A549 (cell line): Measurements from ENCODE around the gene FCRL6. TPM values are rescaled to one million over a fixed set of nuclear protein-coding genes. Genes with fewer than 3 reads are reported as not detected.

Experiments used
- ATAC-seq, 2 experiments: fragments of 200-7000 bp in 1 of 2; fragments of >200 bp in 1 of 2; cut with Nextera tagmentation in 1 of 2; cut with Tn5 transposase in 1 of 2; 3 replicates each; pipeline versions ENCODE4 v1.8.0 to v1.9.1; 2018 to 2020; ENCODE audit warnings: mild to moderate bottlenecking in 1 of 2, moderate library complexity in 1 of 2
- CTCF ChIA-PET: fragments of 300-600 bp; sonication (Branson Sonifier 250); formaldehyde crosslinking; extraction: SDS; loops from one replicate; lab custom pipeline; 2021; ENCODE audit warnings: antibody characterized with exemption, inconsistent platforms; lab: Yijun Ruan, JAX
- POLR2A ChIA-PET: fragments of 350-600 bp; formaldehyde crosslinking; extraction: SDS; loops from one replicate; lab custom pipeline; 2021; ENCODE audit warnings: antibody characterized with exemption, inconsistent platforms; lab: Yijun Ruan, JAX
- DNase-seq, 2 experiments: peaks; one replicate each; pipeline versions ENCODE4 v3.0.0 to v3.0.0-alpha.2; 2011 to 2016; ENCODE audit warnings: low read depth in 1 of 2, low spot score in 1 of 2
- FAIRE-seq: peaks from 2 replicates; lab custom pipeline; 2011; peaks lifted over from hg19 to GRCh38; lab: Jason Lieb, UNC
- H3K27ac ChIP-seq, 2 experiments: fragments of >200 bp; sonication (Bioruptor Twin); formaldehyde crosslinking; 3 replicates each; pipeline ENCODE4 v1.5.1; 2016 to 2017
- H3K4me1 ChIP-seq: fragments of >200 bp; sonication (Bioruptor Twin); formaldehyde crosslinking; 3 replicates; pipeline ENCODE4 v1.6.1; 2016
- H3K4me2 ChIP-seq: fragments of >200 bp; sonication (Bioruptor Twin); formaldehyde crosslinking; 3 replicates; pipeline ENCODE4 v1.6.1; 2016
- H3K4me3 ChIP-seq: fragments of >200 bp; sonication (Bioruptor Twin); formaldehyde crosslinking; 3 replicates; pipeline ENCODE4 v1.5.1; 2016
- H3K9me3 ChIP-seq: fragments of >200 bp; sonication (Bioruptor Twin); formaldehyde crosslinking; 3 replicates; pipeline ENCODE4 v1.6.1; 2016
- CEBPB ChIP-seq, 2 experiments: fragments of >200 bp in 1 of 2; sonication (Bioruptor Twin) in 1 of 2; formaldehyde crosslinking in 1 of 2; IDR thresholded peaks; 2 replicates each; pipeline ENCODE4 v1.6.1; 2012 to 2016
- CHD4 ChIP-seq: fragments of 200-600 bp; sonication (generic); IDR thresholded peaks from 2 replicates; pipeline ENCODE4 v1.6.1; 2016; ENCODE audit warnings: antibody characterized with exemption, mild to moderate bottlenecking, borderline replicate concordance
- E2F6 ChIP-seq: IDR thresholded peaks from 2 replicates; pipeline ENCODE4 v1.6.1; 2012; ENCODE audit warnings: low read depth, borderline replicate concordance
- EHF ChIP-seq: fragments of 250-450 bp; sonication (Bioruptor Pico); IDR thresholded peaks from 2 replicates; pipeline ENCODE4 v1.5.0; 2020; ENCODE audit warnings: mild to moderate bottlenecking
- ESRRA ChIP-seq: fragments of 150-350 bp; IDR thresholded peaks from 2 replicates; pipeline ENCODE4 v1.6.1; 2014; ENCODE audit warnings: mild to moderate bottlenecking, low read length, borderline replicate concordance
- GATA3 ChIP-seq: IDR thresholded peaks from 2 replicates; pipeline ENCODE4 v1.6.1; 2012; ENCODE audit warnings: borderline replicate concordance
- HDAC2 ChIP-seq: fragments of 200-600 bp; sonication (generic); IDR thresholded peaks from 2 replicates; pipeline ENCODE4 v1.6.1; 2016
- HES2 ChIP-seq: fragments of >200 bp; sonication (Bioruptor Twin); formaldehyde crosslinking; IDR thresholded peaks from 2 replicates; pipeline ENCODE4 v1.6.1; 2016
- HEYL ChIP-seq: fragments of 250-450 bp; sonication (Bioruptor Pico); IDR thresholded peaks from 2 replicates; pipeline ENCODE4 v1.8.0; 2021; ENCODE audit warnings: mild to moderate bottlenecking, moderate library complexity
- HOXA7 ChIP-seq: fragments of 250-450 bp; sonication (Bioruptor Pico); IDR thresholded peaks from 2 replicates; pipeline ENCODE4 v1.5.0; 2020; ENCODE audit warnings: mild to moderate bottlenecking, moderate library complexity
- HOXB13 ChIP-seq: fragments of 250-450 bp; sonication (Bioruptor Pico); IDR thresholded peaks from 2 replicates; pipeline ENCODE4 v1.5.0; 2020; ENCODE audit warnings: low read depth, mild to moderate bottlenecking, moderate library complexity
- JUN ChIP-seq, 2 experiments: fragments of >200 bp; sonication (Bioruptor Twin); formaldehyde crosslinking; IDR thresholded peaks; 2 replicates in 1 of 2; 3 replicates in 1 of 2; pipeline ENCODE4 v1.6.1; 2016 to 2017
- MAFK ChIP-seq: fragments of 450-650 bp; IDR thresholded peaks from 2 replicates; pipeline ENCODE4 v1.6.1; 2014; ENCODE audit not compliant: partially characterized antibody
- POLR2AphosphoS2 ChIP-seq: conservative IDR thresholded peaks from 2 replicates; pipeline ENCODE4 v1.6.1; 2012; ENCODE audit warnings: low read length, improper control_type of control experiment, inconsistent platforms
- RAD21 ChIP-seq, 2 experiments: fragments of >200 bp in 1 of 2; sonication (Bioruptor Twin) in 1 of 2; formaldehyde crosslinking in 1 of 2; IDR thresholded peaks in 1 of 2; conservative IDR thresholded peaks in 1 of 2; 2 replicates in 1 of 2; 3 replicates in 1 of 2; pipeline ENCODE4 v1.6.1; 2012 to 2018; ENCODE audit warnings: inconsistent platforms in 1 of 2
- RARB ChIP-seq: fragments of 250-450 bp; sonication (Bioruptor Pico); IDR thresholded peaks from 2 replicates; pipeline ENCODE4 v1.8.0; 2021; ENCODE audit warnings: mild to moderate bottlenecking, moderate library complexity
- RFX5 ChIP-seq: fragments of 450-650 bp; IDR thresholded peaks from 2 replicates; pipeline ENCODE4 v1.7.1; 2014; ENCODE audit warnings: antibody characterized with exemption, mild to moderate bottlenecking, moderate library complexity
- RNF2 ChIP-seq: fragments of 200-600 bp; sonication (generic); IDR thresholded peaks from 2 replicates; pipeline ENCODE4 v1.6.1; 2016; ENCODE audit warnings: low read depth, mild to moderate bottlenecking, antibody characterized with exemption, moderate library complexity, borderline replicate concordance
- SMC3 ChIP-seq: fragments of >200 bp; sonication (Bioruptor Twin); formaldehyde crosslinking; IDR thresholded peaks from 3 replicates; pipeline ENCODE4 v1.6.1; 2018; ENCODE audit warnings: inconsistent platforms
- TFCP2L1 ChIP-seq: fragments of 250-450 bp; sonication (Bioruptor Pico); IDR thresholded peaks from 2 replicates; pipeline ENCODE4 v1.5.0; 2021; ENCODE audit warnings: mild to moderate bottlenecking
- ZC3H11A ChIP-seq: fragments of 450-650 bp; IDR thresholded peaks from 2 replicates; pipeline ENCODE4 v1.6.1; 2014; ENCODE audit warnings: antibody characterized with exemption, mild to moderate bottlenecking
- ZSCAN20 ChIP-seq: fragments of 250-450 bp; sonication (Bioruptor Pico); IDR thresholded peaks from 2 replicates; pipeline ENCODE4 v1.8.0; 2022; ENCODE audit warnings: mild to moderate bottlenecking, moderate library complexity
- WGBS: methylation state at CpG from one replicate; pipeline ENCODE4 v1.1.6; 2017; ENCODE audit errors: missing lambda C conversion rate; 5-methylcytosine and 5-hydroxymethylcytosine counted together
- polyA plus RNA-seq, 4 experiments: library from polyadenylated mRNA; depleted of rRNA in 3 of 4; stranded (reverse); fragments of >200 nt; fragmentation: RNase III in 1 of 4; extraction: RNeasy Plus Mini Kit Qiagen cat#74134 plus additional on column Dnase treatment in 1 of 4; gene quantifications; 2 replicates in 3 of 4; 3 replicates in 1 of 4; pipeline ENCODE4 v1.2.3, GENCODE V29; 2011 to 2017
- TF ChIP-seq, protein P1 (sequence below): fragments of 200-600 bp; sonication (generic); IDR thresholded peaks from 2 replicates; pipeline ENCODE4 v1.6.1; 2016; ENCODE audit warnings: antibody characterized with exemption, mild to moderate bottlenecking, moderate library complexity
- TF ChIP-seq, protein P2 (sequence below): IDR thresholded peaks from 2 replicates; pipeline ENCODE4 v1.6.1; 2012
- TF ChIP-seq, protein P3 (sequence below): fragments of >200 bp; sonication (Bioruptor Twin); formaldehyde crosslinking; IDR thresholded peaks from 3 replicates; pipeline ENCODE4 v1.5.1; 2016
- TF ChIP-seq, protein P4 (sequence below): fragments of 150-350 bp; IDR thresholded peaks from 2 replicates; pipeline ENCODE4 v1.6.1; 2014; ENCODE audit warnings: low read depth, mild to moderate bottlenecking, low read length

The FCRL6 gene
- polyA plus RNA-seq, 2 of the 4 experiments (the other 2 are of a cell fraction), result not detected

- TF ChIP-seq, protein P1, sequence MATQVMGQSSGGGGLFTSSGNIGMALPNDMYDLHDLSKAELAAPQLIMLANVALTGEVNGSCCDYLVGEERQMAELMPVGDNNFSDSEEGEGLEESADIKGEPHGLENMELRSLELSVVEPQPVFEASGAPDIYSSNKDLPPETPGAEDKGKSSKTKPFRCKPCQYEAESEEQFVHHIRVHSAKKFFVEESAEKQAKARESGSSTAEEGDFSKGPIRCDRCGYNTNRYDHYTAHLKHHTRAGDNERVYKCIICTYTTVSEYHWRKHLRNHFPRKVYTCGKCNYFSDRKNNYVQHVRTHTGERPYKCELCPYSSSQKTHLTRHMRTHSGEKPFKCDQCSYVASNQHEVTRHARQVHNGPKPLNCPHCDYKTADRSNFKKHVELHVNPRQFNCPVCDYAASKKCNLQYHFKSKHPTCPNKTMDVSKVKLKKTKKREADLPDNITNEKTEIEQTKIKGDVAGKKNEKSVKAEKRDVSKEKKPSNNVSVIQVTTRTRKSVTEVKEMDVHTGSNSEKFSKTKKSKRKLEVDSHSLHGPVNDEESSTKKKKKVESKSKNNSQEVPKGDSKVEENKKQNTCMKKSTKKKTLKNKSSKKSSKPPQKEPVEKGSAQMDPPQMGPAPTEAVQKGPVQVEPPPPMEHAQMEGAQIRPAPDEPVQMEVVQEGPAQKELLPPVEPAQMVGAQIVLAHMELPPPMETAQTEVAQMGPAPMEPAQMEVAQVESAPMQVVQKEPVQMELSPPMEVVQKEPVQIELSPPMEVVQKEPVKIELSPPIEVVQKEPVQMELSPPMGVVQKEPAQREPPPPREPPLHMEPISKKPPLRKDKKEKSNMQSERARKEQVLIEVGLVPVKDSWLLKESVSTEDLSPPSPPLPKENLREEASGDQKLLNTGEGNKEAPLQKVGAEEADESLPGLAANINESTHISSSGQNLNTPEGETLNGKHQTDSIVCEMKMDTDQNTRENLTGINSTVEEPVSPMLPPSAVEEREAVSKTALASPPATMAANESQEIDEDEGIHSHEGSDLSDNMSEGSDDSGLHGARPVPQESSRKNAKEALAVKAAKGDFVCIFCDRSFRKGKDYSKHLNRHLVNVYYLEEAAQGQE, result no peak
- TF ChIP-seq SMC3, result no peak
- no peak for TF ChIP-seq EHF (CRISPR knock-in tag)
- TF ChIP-seq JUN (IDR thresholded peaks at IDR 0.05), result no peak
- TF ChIP-seq MAFK, result no peak
- no peak for TF ChIP-seq HOXA7 (CRISPR knock-in tag)
- TF ChIP-seq, protein P2, sequence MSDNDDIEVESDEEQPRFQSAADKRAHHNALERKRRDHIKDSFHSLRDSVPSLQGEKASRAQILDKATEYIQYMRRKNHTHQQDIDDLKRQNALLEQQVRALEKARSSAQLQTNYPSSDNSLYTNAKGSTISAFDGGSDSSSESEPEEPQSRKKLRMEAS, result no peak
Measured at GRCh38 chr1:159825564-159825963, 23.4 kb downstream of the FCRL6 start (continued).

DNA sequence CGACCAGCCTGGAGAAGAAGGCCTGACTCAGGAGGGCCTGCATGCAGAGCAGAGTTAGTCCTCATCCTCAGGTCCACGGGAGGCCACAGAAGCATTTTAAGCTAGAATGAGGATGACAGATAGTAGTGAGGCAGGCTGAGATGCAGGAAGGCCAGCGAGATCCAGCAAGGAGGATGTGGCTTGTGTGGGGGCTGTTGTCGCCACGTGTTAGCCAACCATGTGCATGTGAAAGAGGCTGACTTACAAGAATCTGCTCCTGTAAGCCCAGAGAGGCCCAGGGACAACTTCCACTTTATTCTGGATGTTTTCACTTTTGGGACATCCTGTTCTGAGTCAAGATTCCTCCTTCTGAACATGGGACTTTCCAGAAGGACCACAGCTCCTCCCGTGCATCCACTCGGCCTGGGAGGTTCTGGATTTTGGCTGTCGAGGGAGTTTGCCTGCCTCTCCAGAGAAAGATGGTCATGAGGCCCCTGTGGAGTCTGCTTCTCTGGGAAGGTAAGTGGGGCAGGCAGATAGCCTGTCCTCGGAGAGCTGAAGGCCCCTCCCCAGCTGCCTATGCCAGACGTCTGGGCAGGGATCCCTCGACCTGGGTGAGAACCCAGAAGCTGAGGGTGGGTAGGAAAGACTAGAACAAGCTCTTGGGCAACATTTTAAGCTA, 24.4 kb downstream of the FCRL6 start, which contains the start of gene SLAMF8:
Gene SLAMF8, plus strand, starts transcription at position 433 of the 661 bp plus-strand sequence. Its CDS starts 26 bp downstream, at position 459.
- FAIRE-seq (no peak), ATAC-seq (no peak), DNase-seq (no peak)
- Histone ChIP-seq H3K9me3 (no peaks in the 10 kb centered on the region), H3K4me3 (no peak within 1 kb of the TSS), H3K4me2 (no peak within 1 kb of the TSS), H3K27ac (no peak within 1 kb of the TSS), H3K4me1 (no peaks in the 10 kb centered on the region)
- TF ChIP-seq POLR2AphosphoS2 (no peak), CEBPB (IDR thresholded peaks at IDR 0.05) (no peak), CHD4 (no peak), ZSCAN20 (no peak), HES2 (no peak), E2F6 (no peak), HOXB13 (CRISPR knock-in tag) (no peak), RARB (CRISPR knock-in tag) (no peak), HEYL (no peak), ZC3H11A (no peak), TFCP2L1 (CRISPR knock-in tag) (no peak), SMC3 (no peak)
- 63% methylated on average over 11 of the region's 11 CpGs for WGBS
- ChIA-PET POLR2A (no interaction called here), CTCF (interaction anchor here (1.1 to 8.9 kb wide), 4 partner anchors 28 to 67 kb away, joined by 3 to 55 read pairs (median 4); no protein-coding TSS in a partner anchor)

GRCh38 chr1:159827102-159827490, 24.9 kb downstream of the FCRL6 start:
- TF ChIP-seq GATA3, result no peak
- no peak for TF ChIP-seq ESRRA
- TF ChIP-seq RFX5, result no peak
- no peak for TF ChIP-seq RAD21 (conservative IDR thresholded peaks at IDR 0.05 in 1 of 2, IDR thresholded peaks at IDR 0.05 in 1 of 2)
- TF ChIP-seq RNF2, result no peak
- TF ChIP-seq, protein P3, sequence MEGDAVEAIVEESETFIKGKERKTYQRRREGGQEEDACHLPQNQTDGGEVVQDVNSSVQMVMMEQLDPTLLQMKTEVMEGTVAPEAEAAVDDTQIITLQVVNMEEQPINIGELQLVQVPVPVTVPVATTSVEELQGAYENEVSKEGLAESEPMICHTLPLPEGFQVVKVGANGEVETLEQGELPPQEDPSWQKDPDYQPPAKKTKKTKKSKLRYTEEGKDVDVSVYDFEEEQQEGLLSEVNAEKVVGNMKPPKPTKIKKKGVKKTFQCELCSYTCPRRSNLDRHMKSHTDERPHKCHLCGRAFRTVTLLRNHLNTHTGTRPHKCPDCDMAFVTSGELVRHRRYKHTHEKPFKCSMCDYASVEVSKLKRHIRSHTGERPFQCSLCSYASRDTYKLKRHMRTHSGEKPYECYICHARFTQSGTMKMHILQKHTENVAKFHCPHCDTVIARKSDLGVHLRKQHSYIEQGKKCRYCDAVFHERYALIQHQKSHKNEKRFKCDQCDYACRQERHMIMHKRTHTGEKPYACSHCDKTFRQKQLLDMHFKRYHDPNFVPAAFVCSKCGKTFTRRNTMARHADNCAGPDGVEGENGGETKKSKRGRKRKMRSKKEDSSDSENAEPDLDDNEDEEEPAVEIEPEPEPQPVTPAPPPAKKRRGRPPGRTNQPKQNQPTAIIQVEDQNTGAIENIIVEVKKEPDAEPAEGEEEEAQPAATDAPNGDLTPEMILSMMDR, result no peak
- TF ChIP-seq HOXA7 (CRISPR knock-in tag), result no peak
- no peak for TF ChIP-seq SMC3
- no peak for TF ChIP-seq HDAC2
- TF ChIP-seq ZC3H11A, result no peak
- TF ChIP-seq, protein P4, sequence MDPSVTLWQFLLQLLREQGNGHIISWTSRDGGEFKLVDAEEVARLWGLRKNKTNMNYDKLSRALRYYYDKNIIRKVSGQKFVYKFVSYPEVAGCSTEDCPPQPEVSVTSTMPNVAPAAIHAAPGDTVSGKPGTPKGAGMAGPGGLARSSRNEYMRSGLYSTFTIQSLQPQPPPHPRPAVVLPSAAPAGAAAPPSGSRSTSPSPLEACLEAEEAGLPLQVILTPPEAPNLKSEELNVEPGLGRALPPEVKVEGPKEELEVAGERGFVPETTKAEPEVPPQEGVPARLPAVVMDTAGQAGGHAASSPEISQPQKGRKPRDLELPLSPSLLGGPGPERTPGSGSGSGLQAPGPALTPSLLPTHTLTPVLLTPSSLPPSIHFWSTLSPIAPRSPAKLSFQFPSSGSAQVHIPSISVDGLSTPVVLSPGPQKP, result no peak
- ChIA-PET CTCF (interaction anchor here (1.1 to 8.9 kb wide), 4 partner anchors 29 to 66 kb away, joined by 3 to 55 read pairs (median 4); no protein-coding TSS in a partner anchor), POLR2A (no interaction called here)
- DNase-seq (no peak), FAIRE-seq (no peak), ATAC-seq (no peak)
- no peak overlapping the region for H3K4me3 ChIP-seq
- H3K4me2 ChIP-seq, result no peak overlapping the region
- no peaks in the 10 kb centered on the region for H3K4me1 ChIP-seq
- WGBS, result 65% methylated on average over 6 of the region's 6 CpGs
- H3K9me3 ChIP-seq, result no peaks in the 10 kb centered on the region
- H3K27ac ChIP-seq, result no peak overlapping the region
